Suprapubic skin (tissue), 4 donors: ENCODE measurements around the gene DCP1B. TPM values are rescaled to one million over a fixed set of nuclear protein-coding genes. Genes with fewer than 3 reads are reported as not detected.

ENCODE experiments used
- total RNA-seq, 4 donors: library from RNA; depleted of rRNA; stranded (reverse); fragments of >200 nt; gene quantifications; one replicate each; pipeline ENCODE4 v1.1.0, GENCODE V29; 2016

The DCP1B gene
- total RNA-seq, 4 donors from 2014 or later: 11.5 to 19.5 (median 13.3) TPM

Other genes starting within 250 kb of the DCP1B start
- gene LRTM2, start 183.9 kb downstream of the DCP1B start, total RNA-seq: under 1 TPM in 1 of 4 donors, not detected in 3; 0.26 TPM
- 1 to 10 TPM in 2 of 4 donors, under 1 TPM in 2; 0.56 to 1.5 (median 0.97) TPM for gene CACNA2D4, start 85.8 kb downstream of the DCP1B start, total RNA-seq
- gene CACNA1C, start 48.5 kb upstream of the DCP1B start, total RNA-seq: 1 to 10 TPM; 1.4 to 3.7 (median 2.2) TPM